ENCODE results near the gene GMEB2. TPM values are rescaled to one million over a fixed set of nuclear protein-coding genes. Genes with fewer than 3 reads are reported as not detected.
"Not testable (repeated sequence)": the region's sequence is repeated elsewhere in the genome, so short reads cannot be mapped to it uniquely, and the experiment has no call there.

Gene GMEB2, protein sequence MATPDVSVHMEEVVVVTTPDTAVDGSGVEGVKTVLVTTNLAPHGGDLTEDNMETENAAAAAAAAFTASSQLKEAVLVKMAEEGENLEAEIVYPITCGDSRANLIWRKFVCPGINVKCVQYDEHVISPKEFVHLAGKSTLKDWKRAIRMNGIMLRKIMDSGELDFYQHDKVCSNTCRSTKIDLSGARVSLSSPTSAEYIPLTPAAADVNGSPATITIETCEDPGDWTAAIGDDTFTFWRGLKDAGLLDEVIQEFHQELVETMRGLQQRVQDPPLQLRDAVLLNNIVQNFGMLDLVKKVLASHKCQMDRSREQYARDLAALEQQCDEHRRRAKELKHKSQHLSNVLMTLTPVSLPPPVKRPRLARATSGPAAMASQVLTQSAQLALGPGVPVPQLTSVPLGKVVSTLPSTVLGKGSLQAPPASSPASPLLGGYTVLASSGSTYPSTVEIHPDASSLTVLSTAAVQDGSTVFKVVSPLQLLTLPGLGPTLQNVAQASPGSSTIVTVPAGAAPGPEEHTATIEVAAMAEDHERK
- 9.2 TPM for polyA plus RNA-seq (2013, experiment 1 of 2; ENCODE audit: insufficient read length)
- 10.2 TPM for polyA plus RNA-seq (2013, experiment 2 of 2; ENCODE audit: insufficient read length)

DNA sequence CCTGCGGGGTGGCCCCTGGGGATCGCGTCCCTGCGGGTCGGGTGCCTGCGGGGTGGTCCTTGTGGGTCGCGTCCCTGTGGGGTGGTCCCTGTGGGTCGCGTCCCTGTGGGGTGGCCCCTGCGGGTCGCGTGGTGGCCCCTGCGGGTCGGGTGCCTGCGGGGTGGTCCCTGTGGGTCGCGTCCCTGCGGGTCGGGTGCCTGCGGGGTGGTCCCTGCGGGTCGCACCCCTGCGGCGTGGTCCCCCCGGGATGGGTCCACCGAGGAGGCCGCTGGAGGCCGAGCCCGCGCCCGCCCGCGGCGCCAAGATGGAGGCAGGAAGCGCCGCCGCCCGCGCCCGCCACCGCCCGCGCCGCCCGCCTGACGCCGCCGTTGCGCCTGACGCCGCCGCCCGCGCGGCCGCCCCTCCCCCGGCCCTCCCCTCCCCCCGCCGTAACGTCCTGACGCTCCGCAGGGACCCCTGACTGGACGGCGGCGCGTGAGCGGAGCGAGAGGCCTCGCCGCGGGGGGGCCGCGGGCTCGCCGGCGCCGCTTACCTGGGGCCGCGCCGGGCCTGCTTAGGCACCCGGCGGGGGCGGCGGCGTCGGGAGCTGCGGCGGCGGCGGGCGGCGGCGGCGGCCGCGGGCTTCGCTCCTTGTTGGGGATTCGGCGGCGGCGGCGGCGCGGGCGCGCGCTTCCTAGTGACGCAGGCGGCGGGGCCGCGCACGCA is at the start of gene GMEB2:
TSS of gene GMEB2 (minus strand) at position 678 of the 705 bp plus-strand sequence. CDS start 7,704 bp downstream, outside the sequence.
- peak; percentile 81 for DNase-seq

- no peak for DNase-seq
Measured at GRCh38 chr20:63675681-63676368, 48.9 kb upstream of the GMEB2 start.

DNA sequence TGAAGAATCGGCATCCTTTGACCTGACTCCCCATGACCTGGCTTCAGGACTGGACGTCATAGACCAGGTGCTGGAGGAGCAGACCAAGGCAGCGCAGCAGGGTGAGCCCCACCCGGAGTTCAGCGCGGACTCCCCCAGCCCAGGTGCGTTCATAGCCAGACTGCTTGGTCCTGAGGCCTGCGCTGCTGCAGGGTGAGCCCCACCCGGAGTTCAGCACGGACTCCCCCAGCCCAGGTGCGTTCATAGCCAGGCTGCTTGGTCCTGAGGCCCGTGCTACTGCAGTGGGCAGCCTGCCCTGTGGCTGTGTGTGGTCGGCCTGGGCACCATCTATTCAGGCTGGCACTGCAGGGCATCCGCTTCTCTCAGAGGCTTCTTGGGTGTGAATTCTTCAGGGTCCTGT is 47.0 kb upstream of the GMEB2 start:
- DNase-seq: no peak

DNA sequence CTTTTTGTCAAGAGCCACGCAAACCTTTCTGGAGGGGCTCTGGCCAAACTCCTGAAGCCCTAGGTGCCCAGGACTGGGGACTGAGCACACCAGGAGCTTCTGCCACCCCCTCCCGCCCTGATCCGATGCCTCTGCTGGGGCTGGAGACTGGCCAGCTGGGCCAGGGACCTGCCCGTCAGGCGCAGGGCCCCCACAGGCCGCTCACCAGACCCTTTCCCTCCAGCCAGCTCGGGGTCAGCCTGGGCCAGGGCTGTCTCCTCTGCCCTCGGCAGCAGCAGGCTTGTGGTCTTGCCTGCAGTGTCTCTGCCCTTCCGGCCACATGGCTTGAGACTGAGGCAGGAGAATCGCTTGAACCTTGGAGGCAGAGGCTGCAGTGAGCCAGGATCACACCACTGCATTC is 45.8 kb upstream of the GMEB2 start:
- DNase-seq: no peak

DNA sequence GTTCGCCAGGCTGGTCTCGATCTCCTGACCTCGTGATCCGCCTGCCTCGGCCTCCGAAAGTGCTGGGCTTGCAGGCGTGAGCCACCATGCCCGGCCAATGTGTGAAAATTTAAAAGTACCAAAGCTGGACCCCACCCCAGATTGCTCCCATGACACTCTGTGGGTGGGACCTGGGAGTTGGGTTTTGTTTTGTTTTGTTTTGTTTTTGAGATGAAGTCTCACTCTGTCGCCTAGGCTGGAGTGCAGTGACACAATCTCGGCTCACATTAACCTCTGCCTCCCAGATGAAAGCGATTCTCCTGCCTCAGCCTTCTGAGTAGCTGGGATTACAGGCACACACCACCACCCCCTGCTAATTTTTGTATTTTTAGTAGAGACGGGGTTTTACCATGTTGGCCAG is 44.8 kb upstream of the GMEB2 start:
- DNase-seq: not testable (repeated sequence)

GRCh38 chr20:63668351-63668750 is 41.5 kb upstream of the GMEB2 start:
- DNase-seq: no peak

DNA sequence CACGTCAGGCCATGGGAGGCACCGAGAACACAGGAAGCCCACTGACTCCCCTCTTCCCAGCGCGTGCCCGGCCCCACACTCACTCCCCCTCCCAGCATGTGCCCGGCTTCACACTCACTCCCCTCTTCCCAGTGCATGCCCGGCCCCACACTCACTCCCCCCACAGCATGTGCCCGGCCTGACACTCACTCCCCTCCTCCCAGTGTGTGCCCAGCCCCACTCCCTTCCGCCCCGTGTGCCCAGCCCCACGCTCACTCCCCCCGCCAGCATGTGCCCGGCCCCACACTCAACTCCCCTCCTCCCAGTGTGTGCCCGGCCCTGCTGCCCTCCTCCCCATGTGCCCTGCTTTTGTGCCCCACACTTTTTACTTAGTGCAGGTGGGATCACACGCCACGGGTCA is 41.0 kb upstream of the GMEB2 start:
- no peak for DNase-seq

GRCh38 chr20:63665708-63666107 is 38.8 kb upstream of the GMEB2 start:
- DNase-seq: no peak

GRCh38 chr20:63664861-63665594 is 38.1 kb upstream of the GMEB2 start:
- DNase-seq: peak; percentile 36

DNA sequence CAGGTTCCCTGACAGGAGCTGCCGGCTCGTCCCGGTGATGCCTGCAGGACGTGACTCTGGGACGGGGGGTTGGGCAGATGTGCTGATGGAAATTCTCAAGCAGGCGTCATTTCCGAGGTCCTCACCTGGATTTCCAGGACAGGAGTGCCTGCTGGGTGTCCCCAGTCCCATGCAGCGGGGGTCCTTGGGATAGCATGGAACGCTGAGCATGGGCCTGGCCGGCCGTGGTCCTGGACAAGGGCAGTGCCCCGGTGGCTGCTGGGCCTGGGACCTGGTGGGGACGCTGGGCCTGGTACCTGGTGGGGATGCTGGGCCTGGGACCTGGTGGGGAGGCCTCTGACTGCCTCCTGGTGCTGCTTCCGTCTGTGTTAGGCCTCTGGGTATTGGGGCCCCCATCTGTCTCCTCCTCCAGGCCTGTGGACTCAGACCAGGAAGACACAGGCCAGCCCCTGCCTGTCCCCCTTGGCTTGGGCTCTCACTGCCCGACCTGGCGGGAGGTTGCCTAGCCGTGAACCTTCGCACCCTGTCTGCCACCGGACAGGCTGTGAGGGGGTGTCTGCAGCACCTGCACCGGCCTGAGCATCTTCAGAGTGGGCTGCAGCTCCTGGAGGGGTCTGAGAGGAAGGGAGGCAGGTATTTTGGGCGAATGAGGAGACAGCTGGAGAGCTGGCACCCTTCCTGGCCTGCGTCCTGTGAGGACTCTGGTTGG is 37.4 kb upstream of the GMEB2 start:
- no peak for DNase-seq

GRCh38 chr20:63663332-63664066 is 36.6 kb upstream of the GMEB2 start:
- DNase-seq: no peak

DNA sequence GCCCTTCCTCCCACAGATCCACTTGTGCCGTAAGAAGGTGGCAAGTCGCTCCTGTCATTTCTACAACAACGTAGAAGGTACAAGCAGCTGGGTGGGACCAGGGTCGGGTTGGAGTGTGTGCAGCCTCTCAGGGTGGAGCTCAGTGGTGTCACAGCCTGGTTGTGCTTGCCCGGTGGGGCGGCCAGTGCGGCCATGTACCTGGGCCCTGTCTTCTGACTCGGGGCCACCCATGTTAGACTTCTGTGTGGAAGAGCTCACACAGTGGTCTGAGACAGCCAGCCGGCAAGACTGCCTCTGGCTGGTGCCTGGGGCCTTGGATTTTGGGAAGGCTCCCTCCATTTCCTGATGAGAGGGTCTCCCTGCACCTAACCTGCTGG is 35.9 kb upstream of the GMEB2 start:
- no peak for DNase-seq

GRCh38 chr20:63661959-63662812 is 35.3 kb upstream of the GMEB2 start:
- no peak for DNase-seq

GRCh38 chr20:63661108-63661507 is 34.2 kb upstream of the GMEB2 start:
- no peak for DNase-seq

DNA sequence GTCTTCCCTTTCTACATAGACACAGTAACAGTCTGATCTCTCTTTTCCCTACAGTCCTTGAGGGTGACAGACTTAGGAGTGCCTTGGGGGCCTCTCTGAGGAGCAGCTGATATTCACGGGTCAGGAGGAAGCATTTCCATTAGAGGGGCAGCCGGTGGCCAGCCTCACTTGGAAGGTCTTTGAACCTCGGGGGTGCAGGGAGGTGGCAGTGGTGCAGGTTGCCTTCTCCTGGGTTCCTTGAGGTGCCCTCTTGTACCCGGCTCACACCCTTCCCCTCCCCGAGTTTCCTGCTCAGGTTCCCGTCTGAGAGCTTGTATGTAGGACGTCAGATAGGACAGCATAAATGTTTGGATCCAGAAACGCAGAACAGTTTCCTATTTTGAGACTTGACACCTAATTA is 33.7 kb upstream of the GMEB2 start:
- DNase-seq: no peak

- DNase-seq: not testable (repeated sequence)
Measured at GRCh38 chr20:63660174-63660573, 33.3 kb upstream of the GMEB2 start.

DNA sequence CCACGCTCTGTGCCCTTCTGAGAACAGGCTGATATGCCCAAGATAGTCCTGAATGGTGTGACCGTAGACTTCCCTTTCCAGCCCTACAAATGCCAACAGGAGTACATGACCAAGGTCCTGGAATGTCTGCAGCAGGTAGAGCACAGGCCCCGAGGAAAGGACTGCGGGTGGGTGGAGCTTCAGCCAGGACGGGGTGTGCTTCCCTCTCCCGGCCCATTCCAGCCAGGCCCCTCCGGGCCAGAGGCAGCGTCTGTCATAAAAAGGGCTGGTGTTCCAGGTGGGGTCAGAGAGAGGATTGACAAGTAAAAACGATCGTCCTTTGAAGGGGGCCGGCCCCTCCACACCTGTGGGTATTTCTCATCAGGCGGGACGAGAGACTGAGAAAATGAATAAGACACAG is 32.5 kb upstream of the GMEB2 start:
- DNase-seq: no peak

DNA sequence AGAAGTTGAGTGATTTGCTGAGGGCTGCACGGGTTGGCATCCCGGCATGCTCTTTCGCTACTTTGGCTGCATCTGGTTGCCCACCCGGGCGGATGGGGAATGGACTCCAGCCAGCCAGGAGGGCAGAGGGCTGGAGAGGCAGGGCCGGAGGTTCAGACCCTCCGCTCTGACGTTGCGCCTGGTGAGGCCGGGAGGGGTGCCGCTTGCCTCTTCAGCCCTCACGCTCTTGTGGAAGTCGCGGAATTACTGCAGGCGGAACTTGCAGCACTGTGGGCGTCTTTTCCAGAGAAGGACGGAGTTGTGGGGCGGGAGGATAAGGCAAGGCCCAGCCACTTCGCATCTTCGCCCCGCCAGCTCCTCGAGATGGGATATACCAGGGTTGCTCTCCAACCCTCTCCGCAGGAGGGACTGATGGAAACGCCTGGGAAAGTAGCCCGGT is 31.9 kb upstream of the GMEB2 start:
- DNase-seq: peak; percentile 24

DNA sequence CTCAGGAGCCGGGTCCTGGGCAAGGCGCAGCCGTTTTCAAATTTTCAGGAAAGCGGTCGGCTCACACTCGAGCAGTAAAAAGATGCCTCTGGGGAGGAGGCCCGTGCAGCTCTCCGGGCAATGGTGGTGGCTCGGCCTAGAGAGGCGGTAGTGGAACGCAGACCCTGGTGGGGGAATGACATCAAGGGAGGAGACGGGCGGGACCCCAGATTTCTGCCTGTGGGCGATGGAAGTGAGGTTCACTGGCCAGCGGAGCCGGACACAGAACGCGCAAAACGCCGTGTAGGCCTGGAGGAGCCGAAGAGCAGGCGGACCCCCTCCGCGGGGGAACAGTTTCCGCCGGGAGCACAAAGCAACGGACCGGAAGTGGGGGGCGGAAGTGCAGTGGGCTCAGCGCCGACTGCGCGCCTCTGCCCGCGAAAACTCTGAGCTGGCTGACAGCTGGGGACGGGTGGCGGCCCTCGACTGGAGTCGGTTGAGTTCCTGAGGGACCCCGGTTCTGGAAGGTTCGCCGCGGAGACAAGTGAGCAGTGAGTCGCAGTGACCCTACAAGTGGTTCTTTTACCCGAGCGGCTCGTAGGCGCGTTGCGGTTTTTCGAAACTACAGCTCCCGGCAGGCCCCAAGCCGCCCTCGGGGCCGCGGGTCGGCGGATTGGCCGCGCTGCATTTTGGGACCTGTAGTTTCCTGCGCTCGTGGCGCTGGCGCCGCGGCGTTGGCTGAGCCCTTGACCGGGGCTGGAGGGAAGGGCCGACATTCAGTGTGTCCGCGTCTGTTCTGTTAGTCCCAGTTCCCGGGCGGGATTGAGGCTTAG is 31.2 kb upstream of the GMEB2 start, which contains the start of gene RTEL1:
TSS of gene RTEL1 (plus strand) at position 376 of the 812 bp plus-strand sequence. CDS start 1,091 bp downstream, outside the sequence.
- DNase-seq: peak; percentile 89

All from fibroblast of skin of abdomen (primary cell).